Measurements from ENCODE around the gene C12orf54.

- no peak for TF ChIP-seq EZH2 (IDR thresholded peaks at IDR 0.05; ENCODE audit: borderline replicate concordance, low read depth, low read length, severe bottlenecking)
- no peak for TF ChIP-seq POLR2AphosphoS5 (IDR thresholded peaks at IDR 0.05; ENCODE audit: insufficient read depth, low read depth, low read length)
- TF ChIP-seq, protein P1, sequence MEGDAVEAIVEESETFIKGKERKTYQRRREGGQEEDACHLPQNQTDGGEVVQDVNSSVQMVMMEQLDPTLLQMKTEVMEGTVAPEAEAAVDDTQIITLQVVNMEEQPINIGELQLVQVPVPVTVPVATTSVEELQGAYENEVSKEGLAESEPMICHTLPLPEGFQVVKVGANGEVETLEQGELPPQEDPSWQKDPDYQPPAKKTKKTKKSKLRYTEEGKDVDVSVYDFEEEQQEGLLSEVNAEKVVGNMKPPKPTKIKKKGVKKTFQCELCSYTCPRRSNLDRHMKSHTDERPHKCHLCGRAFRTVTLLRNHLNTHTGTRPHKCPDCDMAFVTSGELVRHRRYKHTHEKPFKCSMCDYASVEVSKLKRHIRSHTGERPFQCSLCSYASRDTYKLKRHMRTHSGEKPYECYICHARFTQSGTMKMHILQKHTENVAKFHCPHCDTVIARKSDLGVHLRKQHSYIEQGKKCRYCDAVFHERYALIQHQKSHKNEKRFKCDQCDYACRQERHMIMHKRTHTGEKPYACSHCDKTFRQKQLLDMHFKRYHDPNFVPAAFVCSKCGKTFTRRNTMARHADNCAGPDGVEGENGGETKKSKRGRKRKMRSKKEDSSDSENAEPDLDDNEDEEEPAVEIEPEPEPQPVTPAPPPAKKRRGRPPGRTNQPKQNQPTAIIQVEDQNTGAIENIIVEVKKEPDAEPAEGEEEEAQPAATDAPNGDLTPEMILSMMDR (IDR thresholded peaks at IDR 0.05; ENCODE audit: extremely low read depth in 1 of 2, insufficient read depth in 1 of 2, low read depth in 1 of 2, low read length in 2 of 2): no peak
- no peak for TF ChIP-seq POLR2A (IDR thresholded peaks at IDR 0.05; ENCODE audit: low read depth, low read length)
- no peak for TF ChIP-seq MAX (IDR thresholded peaks at IDR 0.05; ENCODE audit: insufficient read depth, insufficient read length)
These were observed 6.7 kb downstream of the C12orf54 start for GRCh38 chr12:48489012-48489411.

Data from endothelial cell of umbilical vein (primary cell).